Body of pancreas (tissue), 4 donors: ENCODE results near the gene PPM1H.

ENCODE experiments used
- POLR2A ChIP-seq, 3 donors: fragments of 450-650 bp; IDR thresholded peaks; one replicate each; pipeline ENCODE4 v1.6.1; 2016; ENCODE audit warnings: antibody characterized with exemption in 3 of 3, mild to moderate bottlenecking in 2 of 3
- TF ChIP-seq, protein P1 (sequence below), 7 experiments: fragments of 450-650 bp in 4 of 7; fragments of 200-600 bp in 3 of 7; sonication (generic) in 3 of 7; IDR thresholded peaks; one replicate each; pipeline ENCODE4 v1.5.1; 2016 to 2019; ENCODE audit warnings: antibody characterized with exemption in 7 of 7

DNA sequence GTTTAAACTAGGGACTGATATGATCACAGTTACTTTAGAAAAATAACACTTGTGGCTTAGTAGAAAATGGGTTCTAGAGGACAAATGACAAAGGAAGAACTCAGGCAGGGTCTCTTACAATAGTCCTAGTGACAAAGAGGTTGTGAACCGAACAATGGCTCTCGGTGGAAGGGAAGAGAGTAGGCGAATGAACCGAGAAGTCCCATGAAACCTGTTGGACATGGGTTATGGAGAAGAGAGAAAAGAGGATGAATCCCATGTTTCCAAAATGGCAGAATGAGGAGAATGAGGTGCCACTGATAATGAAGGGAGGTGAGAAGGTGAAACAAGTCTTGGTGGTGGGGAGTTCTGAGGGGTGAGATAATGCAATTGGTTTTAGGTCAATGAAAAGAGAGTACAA is 94.1 kb downstream of the PPM1H start:
- no peak for TF ChIP-seq POLR2A (IDR thresholded peaks at IDR 0.05)
- TF ChIP-seq, protein P1, sequence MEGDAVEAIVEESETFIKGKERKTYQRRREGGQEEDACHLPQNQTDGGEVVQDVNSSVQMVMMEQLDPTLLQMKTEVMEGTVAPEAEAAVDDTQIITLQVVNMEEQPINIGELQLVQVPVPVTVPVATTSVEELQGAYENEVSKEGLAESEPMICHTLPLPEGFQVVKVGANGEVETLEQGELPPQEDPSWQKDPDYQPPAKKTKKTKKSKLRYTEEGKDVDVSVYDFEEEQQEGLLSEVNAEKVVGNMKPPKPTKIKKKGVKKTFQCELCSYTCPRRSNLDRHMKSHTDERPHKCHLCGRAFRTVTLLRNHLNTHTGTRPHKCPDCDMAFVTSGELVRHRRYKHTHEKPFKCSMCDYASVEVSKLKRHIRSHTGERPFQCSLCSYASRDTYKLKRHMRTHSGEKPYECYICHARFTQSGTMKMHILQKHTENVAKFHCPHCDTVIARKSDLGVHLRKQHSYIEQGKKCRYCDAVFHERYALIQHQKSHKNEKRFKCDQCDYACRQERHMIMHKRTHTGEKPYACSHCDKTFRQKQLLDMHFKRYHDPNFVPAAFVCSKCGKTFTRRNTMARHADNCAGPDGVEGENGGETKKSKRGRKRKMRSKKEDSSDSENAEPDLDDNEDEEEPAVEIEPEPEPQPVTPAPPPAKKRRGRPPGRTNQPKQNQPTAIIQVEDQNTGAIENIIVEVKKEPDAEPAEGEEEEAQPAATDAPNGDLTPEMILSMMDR (IDR thresholded peaks at IDR 0.05), result no peak
